ENCODE measurements around the gene OMP. TPM values are rescaled to one million over a fixed set of nuclear protein-coding genes. Genes with fewer than 3 reads are reported as not detected.

Gene OMP
- total RNA-seq, 1 experiment from 2014 or later = not detected

DNA sequence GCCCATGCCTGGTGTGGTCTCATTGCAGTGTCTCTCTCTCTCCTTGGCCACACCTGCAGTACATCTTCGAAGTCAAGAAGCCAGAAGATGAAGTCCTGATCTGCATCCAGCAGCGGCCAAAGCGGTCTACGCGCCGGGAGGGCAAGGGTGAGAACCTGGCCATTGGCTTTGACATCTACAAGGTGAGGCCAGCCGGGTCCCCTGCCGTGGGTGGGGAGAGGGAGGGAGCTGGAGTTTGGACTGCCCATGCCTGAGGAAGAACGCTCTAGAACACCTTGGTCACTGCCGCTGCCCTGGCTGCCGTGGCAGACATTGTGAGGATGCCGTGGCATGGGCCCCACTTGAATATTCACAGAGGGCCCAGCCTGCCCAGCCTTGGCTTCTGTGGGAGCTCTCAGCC, 16.3 kb downstream of the OMP start:
- H3K4me1 Mint-ChIP-seq = no peaks in the 10 kb centered on the region
- TF ChIP-seq ATF1 (CRISPR knock-in tag; IDR thresholded peaks at IDR 0.05) (no peak), FOXP1 (CRISPR knock-in tag; IDR thresholded peaks at IDR 0.05; ENCODE audit: borderline replicate concordance) (no peak), TP53 (CRISPR knock-in tag; IDR thresholded peaks at IDR 0.05) (no peak), ETV6 (CRISPR knock-in tag; IDR thresholded peaks at IDR 0.05) (no peak), ZNF138 (CRISPR knock-in tag; conservative IDR thresholded peaks at IDR 0.05) (no peak), FOXJ3 (CRISPR knock-in tag; IDR thresholded peaks at IDR 0.05; ENCODE audit: borderline replicate concordance) (no peak), NFATC4 (CRISPR knock-in tag; IDR thresholded peaks at IDR 0.05) (no peak), JUN (CRISPR knock-in tag; IDR thresholded peaks at IDR 0.05) (no peak)
- TF ChIP-seq, protein P1, sequence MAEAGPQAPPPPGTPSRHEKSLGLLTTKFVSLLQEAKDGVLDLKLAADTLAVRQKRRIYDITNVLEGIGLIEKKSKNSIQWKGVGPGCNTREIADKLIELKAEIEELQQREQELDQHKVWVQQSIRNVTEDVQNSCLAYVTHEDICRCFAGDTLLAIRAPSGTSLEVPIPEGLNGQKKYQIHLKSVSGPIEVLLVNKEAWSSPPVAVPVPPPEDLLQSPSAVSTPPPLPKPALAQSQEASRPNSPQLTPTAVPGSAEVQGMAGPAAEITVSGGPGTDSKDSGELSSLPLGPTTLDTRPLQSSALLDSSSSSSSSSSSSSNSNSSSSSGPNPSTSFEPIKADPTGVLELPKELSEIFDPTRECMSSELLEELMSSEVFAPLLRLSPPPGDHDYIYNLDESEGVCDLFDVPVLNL (CRISPR knock-in tag; IDR thresholded peaks at IDR 0.05; ENCODE audit: borderline replicate concordance, low read depth) = no peak
- TF ChIP-seq, protein P2, sequence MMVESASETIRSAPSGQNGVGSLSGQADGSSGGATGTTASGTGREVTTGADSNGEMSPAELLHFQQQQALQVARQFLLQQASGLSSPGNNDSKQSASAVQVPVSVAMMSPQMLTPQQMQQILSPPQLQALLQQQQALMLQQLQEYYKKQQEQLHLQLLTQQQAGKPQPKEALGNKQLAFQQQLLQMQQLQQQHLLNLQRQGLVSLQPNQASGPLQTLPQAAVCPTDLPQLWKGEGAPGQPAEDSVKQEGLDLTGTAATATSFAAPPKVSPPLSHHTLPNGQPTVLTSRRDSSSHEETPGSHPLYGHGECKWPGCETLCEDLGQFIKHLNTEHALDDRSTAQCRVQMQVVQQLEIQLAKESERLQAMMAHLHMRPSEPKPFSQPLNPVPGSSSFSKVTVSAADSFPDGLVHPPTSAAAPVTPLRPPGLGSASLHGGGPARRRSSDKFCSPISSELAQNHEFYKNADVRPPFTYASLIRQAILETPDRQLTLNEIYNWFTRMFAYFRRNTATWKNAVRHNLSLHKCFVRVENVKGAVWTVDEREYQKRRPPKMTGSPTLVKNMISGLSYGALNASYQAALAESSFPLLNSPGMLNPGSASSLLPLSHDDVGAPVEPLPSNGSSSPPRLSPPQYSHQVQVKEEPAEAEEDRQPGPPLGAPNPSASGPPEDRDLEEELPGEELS (CRISPR knock-in tag; IDR thresholded peaks at IDR 0.05) = no peak
- TF ChIP-seq, protein P3, sequence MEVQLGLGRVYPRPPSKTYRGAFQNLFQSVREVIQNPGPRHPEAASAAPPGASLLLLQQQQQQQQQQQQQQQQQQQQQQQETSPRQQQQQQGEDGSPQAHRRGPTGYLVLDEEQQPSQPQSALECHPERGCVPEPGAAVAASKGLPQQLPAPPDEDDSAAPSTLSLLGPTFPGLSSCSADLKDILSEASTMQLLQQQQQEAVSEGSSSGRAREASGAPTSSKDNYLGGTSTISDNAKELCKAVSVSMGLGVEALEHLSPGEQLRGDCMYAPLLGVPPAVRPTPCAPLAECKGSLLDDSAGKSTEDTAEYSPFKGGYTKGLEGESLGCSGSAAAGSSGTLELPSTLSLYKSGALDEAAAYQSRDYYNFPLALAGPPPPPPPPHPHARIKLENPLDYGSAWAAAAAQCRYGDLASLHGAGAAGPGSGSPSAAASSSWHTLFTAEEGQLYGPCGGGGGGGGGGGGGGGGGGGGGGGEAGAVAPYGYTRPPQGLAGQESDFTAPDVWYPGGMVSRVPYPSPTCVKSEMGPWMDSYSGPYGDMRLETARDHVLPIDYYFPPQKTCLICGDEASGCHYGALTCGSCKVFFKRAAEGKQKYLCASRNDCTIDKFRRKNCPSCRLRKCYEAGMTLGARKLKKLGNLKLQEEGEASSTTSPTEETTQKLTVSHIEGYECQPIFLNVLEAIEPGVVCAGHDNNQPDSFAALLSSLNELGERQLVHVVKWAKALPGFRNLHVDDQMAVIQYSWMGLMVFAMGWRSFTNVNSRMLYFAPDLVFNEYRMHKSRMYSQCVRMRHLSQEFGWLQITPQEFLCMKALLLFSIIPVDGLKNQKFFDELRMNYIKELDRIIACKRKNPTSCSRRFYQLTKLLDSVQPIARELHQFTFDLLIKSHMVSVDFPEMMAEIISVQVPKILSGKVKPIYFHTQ (CRISPR knock-in tag; IDR thresholded peaks at IDR 0.05) = no peak
- TF ChIP-seq, protein P4, sequence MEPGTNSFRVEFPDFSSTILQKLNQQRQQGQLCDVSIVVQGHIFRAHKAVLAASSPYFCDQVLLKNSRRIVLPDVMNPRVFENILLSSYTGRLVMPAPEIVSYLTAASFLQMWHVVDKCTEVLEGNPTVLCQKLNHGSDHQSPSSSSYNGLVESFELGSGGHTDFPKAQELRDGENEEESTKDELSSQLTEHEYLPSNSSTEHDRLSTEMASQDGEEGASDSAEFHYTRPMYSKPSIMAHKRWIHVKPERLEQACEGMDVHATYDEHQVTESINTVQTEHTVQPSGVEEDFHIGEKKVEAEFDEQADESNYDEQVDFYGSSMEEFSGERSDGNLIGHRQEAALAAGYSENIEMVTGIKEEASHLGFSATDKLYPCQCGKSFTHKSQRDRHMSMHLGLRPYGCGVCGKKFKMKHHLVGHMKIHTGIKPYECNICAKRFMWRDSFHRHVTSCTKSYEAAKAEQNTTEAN (CRISPR knock-in tag; IDR thresholded peaks at IDR 0.05) = no peak
- peaks cover 3% of the 10 kb centered on the region; the same call in 1 of the 2 replicates for H3K36me3 Mint-ChIP-seq
- H3K27me3 Mint-ChIP-seq (ENCODE audit: low read depth) = no peaks in the 10 kb centered on the region
- CTCF ChIA-PET = no interaction called here
- DNase-seq (ENCODE audit: low spot score) (no peak), ATAC-seq (no peak)
- no peaks in the 10 kb centered on the region for H3K9me3 Mint-ChIP-seq
- POLR2A ChIA-PET = no interaction called here
- H3K4me3 Mint-ChIP-seq = no peak overlapping the region
- H3K27ac Mint-ChIP-seq = no peak overlapping the region

DNA sequence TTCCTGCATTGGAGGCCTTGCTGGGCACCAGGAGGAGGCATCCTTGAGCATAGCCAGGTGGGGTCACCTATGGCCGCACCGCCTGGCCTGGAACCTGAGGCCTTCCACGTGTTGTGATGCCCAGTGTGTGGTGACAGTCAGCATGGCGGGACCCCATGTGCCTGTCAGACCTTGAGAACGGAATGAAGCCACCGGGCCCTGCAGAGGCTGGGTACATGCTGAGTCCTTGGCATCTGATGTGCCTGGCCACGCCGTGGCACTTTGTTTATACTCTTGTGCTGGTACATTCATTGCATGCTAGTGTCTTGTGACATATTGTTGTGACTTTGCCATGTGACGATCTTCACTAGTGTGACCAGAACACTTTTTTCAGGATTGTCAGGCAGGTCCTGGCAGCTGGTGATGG, 16.9 kb downstream of the OMP start:
- ATAC-seq (no peak), DNase-seq (ENCODE audit: low spot score) (no peak)
- H3K9me3 Mint-ChIP-seq = no peaks in the 10 kb centered on the region
- POLR2A ChIA-PET = no interaction called here
- no peaks in the 10 kb centered on the region for H3K27me3 Mint-ChIP-seq (ENCODE audit: low read depth)
- no peak overlapping the region for H3K4me3 Mint-ChIP-seq
- no peak for TF ChIP-seq SMAD4 (CRISPR knock-in tag; IDR thresholded peaks at IDR 0.05)
- TF ChIP-seq ZNF317 (CRISPR knock-in tag; IDR thresholded peaks at IDR 0.05; ENCODE audit: borderline replicate concordance, low read depth) = no peak
- TF ChIP-seq, protein P5, sequence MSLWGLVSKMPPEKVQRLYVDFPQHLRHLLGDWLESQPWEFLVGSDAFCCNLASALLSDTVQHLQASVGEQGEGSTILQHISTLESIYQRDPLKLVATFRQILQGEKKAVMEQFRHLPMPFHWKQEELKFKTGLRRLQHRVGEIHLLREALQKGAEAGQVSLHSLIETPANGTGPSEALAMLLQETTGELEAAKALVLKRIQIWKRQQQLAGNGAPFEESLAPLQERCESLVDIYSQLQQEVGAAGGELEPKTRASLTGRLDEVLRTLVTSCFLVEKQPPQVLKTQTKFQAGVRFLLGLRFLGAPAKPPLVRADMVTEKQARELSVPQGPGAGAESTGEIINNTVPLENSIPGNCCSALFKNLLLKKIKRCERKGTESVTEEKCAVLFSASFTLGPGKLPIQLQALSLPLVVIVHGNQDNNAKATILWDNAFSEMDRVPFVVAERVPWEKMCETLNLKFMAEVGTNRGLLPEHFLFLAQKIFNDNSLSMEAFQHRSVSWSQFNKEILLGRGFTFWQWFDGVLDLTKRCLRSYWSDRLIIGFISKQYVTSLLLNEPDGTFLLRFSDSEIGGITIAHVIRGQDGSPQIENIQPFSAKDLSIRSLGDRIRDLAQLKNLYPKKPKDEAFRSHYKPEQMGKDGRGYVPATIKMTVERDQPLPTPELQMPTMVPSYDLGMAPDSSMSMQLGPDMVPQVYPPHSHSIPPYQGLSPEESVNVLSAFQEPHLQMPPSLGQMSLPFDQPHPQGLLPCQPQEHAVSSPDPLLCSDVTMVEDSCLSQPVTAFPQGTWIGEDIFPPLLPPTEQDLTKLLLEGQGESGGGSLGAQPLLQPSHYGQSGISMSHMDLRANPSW (CRISPR knock-in tag; conservative IDR thresholded peaks at IDR 0.05; ENCODE audit: low read depth) = no peak
- no peak for TF ChIP-seq ETV6 (CRISPR knock-in tag; IDR thresholded peaks at IDR 0.05)
- CTCF ChIA-PET = no interaction called here
- H3K27ac Mint-ChIP-seq = no peak overlapping the region
- peaks cover 3% of the 10 kb centered on the region; the same call in 1 of the 2 replicates for H3K36me3 Mint-ChIP-seq
- H3K4me1 Mint-ChIP-seq = no peaks in the 10 kb centered on the region
